ENCODE measurements around the gene HELT.
"Not testable (repeated sequence)": the region's sequence is repeated elsewhere in the genome, so short reads cannot be mapped to it uniquely, and the experiment has no call there.

HELT gene

DNA sequence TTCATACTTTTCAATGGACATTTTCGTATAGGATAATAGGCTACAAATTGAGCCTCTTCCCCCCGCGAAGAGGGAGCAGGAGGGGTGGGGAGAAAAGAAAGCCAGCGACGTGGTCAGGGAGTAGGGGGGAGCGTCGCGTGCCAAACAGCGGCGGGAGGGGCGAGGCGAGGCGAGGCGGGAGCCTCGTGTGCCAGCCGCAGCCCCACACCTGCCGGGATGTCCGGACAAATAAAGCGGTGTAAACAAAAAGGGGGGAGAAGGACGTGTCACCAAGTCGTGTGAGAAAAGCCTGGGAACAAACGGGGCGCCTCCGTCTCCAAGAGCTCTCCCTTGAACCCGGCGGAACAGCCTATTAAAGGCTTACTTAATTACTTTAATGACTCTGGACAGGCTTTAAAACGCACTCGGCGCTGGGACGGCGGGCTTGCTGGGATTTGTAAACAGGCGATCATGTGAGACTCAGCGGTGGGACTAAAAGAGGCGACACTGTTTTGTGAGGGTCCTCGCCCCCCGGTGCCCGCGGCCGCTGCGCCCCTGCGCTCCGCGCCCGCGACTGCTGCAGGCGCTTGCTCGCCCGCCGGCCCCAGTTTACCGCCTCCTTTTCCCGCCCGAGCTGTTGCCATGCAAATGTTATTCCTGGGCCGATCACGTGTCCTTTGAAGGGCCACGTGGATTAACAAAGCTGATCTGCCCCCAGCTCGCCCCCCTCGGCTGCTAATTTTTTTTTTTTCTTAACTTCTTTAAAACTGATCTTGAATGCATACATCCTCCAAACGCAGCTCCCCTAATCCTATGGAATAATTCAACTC lies at the start of gene HELT:
TSS of gene HELT (plus strand) at position 527 of the 809 bp plus-strand sequence. CDS start 439 bp downstream, outside the sequence.
- DNase-seq = no peak

DNA sequence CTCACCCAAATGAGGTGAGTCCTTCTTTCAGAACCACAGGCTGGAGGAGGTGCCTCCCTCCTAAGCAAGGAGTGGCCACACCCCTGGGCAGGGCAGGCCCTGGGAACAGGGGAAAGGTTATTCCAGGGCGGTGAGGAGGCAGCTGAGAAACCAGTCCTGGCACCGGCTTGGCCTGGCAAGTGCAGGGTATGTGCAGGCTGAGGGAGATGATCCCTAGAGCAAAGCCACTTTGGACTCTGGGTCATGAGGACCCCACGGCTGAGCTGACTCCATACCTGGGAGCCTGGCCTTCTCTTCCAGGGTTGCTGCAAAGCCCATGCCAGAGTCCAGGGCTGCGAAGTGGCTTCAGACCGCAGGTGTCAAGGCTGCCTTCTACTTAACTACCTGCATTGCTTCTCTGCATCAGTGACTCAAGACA lies 49.5 kb upstream of the HELT start:
- DNase-seq = no peak

DNA sequence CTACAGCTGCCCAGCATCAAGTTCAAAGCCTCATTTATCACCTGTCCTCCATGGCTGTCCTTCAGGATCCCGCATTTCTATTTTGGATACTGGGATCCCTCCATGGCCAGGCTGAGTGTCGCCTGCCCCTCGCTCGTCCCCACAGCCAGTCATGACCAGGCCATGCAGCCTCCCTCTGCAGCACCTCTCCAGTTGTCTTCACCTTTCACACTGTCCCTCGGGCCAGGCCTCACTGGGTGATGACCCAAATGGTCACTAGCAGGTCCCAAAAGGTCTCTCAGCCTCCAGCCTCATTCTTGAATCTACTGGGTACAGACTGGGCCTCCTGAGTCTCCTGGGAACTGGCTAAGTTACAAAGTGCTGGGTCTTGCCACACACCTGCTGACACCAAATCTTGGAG lies 48.7 kb upstream of the HELT start:
- DNase-seq = no peak

GRCh38 chr4:184972991-184973390 lies 45.3 kb upstream of the HELT start:
- DNase-seq = no peak

- DNase-seq = not testable (repeated sequence)
Observed at GRCh38 chr4:184976348-184976747, 41.9 kb upstream of the HELT start.

DNA sequence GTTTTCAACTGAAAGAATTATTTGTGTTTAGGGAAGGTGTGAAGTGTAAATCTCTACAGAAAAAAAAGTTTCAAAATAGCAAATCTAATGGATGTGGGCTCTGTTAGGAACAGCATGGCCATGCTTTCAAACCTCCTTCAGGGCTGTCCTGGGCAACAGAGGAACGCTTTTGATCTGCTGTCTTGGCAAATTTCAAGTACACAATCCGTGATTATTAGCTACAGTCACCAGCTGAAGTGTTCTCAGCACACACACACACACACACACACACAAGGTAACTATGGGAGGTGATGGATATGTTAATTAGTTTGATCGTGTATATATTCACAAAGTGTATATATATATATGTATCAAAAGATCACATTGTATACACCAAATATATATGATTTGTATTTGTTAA lies 40.5 kb upstream of the HELT start:
- no peak for DNase-seq

GRCh38 chr4:184978211-184978610 lies 40.1 kb upstream of the HELT start:
- DNase-seq = no peak

DNA sequence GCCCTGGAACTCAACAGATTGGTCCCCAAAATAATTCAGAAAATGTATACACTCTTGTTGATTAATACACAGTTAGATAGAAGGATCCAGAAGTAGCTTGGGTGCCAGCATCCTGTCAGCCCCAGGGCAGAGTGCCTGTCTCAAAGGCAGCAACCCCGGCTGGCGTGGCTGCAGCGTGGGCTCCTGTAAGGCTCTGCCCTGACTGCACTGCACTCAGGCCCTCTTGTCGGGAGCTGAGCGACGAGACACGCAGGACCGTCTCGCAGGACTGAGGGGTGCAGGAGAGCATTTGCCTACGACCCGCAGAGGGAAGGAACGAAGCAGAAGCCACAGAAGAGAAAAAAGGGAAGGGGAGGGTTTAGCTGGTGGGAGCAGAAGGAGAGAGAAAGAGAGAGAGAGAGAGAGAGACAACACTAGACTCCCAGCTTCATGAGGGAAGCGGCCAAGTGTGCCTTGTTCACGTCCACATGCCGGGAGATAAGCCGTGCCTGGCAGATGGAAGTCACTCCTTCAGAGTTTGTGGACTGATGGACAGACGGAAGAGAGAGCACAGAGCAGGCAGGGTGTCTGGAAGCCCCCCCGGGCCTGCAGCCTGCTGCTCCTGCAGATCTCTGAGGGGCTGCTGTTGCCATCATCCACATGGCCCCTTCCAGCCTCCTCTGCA lies 38.7 kb upstream of the HELT start:
- DNase-seq = no peak

GRCh38 chr4:184980261-184980660 lies 38.0 kb upstream of the HELT start:
- DNase-seq = no peak

GRCh38 chr4:184983672-184984356 lies 34.5 kb upstream of the HELT start:
- no peak for DNase-seq

DNA sequence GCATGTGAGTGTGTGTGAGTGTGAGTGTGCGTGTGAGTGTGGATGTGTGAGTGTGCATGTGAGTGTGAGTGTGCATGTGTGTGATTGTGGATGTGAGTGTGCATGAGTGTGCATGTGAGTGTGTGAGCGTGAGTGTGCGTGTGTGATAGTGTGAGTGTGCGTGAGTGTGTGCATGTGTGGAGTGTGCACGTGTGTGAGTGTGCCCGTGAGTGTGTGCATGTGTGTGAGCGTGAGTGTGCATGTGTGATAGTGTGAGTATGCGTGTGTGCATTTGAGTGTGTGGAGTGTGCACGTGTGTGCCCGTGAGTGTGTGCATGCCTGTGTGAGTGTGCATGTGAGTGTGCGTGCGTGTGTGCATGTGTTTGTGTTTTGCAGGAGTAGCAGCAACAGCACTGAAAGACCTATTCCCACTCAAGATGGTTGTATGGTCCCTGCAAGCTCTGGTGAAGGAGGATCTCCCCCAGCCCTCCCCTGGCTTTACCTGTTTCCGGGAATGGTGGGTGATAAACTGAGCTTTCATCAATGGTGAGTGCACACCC lies 30.7 kb upstream of the HELT start:
- DNase-seq = no peak

DNA sequence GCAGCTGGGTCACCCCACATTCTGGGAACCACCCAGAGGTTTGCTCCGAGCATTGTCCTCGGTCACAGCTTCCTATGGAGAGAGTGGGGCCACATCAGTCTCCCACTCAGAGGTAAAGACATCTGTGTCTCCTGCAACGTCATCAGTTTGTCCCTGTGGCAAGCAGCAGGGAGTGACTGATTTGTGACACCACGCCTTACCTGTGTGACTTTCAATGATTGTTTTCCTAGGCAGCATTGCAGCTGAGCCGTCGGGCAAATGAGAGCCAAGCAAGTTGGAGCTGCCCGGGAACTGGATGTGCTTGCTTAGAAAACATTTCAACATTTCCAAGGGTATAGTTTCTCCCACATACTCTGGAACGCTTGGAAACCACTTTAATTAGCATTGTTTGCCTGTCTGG lies 29.7 kb upstream of the HELT start:
- DNase-seq = no peak

DNA sequence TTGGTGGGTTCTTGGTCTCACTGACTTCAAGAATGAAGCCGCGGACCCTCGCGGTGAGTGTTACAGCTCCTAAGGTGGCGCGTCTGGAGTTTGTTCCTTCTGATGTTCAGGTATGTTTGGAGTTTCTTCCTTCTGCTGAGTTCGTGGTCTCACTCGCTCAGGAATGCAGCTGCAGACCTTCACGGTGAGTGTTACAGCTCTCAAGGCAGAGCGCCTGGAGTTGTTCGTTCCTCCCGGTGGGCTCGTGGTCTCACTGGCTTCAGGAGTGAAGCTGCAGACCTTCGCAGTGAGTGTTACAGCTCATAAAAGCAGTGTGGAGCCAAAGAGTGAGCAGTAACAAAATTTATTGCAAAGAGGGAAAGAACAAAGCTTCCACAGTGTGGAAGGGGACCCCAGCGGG lies 29.0 kb upstream of the HELT start:
- DNase-seq = not testable (repeated sequence)

GRCh38 chr4:184990131-184990530 lies 28.2 kb upstream of the HELT start:
- not testable (repeated sequence) for DNase-seq

DNA sequence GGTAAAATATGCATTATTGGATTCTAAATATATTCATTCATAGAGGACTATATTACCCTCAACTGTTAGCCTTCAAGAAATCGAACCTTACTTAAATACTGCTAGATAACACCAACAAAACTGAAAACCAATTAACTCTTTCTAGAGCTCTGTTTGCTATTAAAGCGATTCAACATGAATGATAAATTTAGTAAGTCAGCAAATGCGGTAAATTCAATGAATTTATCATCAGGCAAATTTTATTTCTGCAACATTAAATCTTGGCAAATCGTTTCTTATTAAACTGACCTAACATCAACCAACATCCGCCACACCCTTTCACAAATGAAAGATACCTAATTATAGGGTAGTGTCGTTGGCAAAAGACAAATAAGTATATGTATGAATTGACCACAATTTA lies 26.4 kb upstream of the HELT start:
- DNase-seq = no peak

GRCh38 chr4:184992422-184992821 lies 25.9 kb upstream of the HELT start:
- DNase-seq = no peak

GRCh38 chr4:184993247-184993646 lies 25.0 kb upstream of the HELT start:
- DNase-seq = no peak

- DNase-seq = no peak
Observed at GRCh38 chr4:184994010-184994622, 24.2 kb upstream of the HELT start.

DNA sequence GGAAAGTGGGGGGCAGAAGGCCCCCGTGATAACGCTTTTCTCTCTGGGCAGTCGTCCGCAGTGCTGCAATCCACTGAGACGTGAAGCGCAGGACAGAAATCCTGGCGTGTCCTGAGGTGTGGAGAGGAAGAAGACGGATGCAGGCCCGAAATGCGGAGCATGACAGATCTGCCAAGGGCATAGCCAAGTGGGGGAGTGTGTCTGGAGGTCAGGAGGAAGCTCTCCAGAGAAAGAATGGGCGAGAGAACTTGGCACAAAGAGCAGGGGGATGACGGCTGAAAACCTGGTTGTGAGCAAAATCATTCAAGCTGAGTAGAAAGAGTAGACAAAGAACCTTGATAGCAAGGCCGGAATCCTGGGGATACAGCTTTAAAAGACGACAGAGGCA lies 23.7 kb upstream of the HELT start:
- no peak for DNase-seq

DNA sequence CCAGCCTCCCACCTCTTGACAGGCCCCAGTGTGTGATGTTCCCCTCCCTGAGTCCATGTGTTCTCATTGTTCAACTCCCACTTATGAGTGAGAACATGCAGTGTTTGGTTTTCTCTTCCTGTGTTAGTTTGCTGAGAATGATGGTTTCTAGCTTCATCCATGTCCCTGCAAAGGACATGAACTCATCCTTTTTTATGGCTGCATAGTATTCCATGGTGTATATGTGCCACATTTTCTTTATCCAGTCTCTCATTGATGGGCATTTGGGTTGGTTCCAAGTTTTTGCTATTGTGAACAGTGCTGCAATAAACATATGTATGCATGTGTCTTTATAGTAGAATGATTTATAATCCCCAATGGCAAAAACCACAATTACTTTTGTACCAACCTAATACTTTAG lies 20.6 kb upstream of the HELT start:
- not testable (repeated sequence) for DNase-seq

DNA sequence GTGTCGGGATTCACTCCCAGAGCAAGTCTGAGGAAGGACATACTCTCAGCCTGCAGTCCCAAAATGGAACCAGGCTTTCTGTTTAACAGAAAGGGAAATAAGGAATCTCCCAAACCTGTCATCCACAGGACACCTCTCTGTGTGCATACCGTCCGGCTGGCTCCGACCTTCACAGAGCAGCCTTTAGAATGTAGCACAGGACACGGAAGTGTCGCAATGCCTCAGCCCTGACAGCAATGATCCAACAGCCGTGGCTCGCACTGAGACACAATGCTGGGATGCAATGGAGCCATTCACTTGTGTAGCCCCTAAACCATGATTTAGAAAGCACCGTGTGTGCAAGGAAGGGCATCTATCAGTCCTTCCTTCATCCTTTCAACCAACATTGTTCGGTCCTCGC lies 15.5 kb upstream of the HELT start:
- no peak for DNase-seq

GRCh38 chr4:185003596-185004351 lies 14.5 kb upstream of the HELT start:
- no peak for DNase-seq

Data from NCI-H446 treated with DMSO at 0.1 percent for 48 hours (cell line).